ENCODE data around the gene URM1. TPM values are rescaled to one million over a fixed set of nuclear protein-coding genes. Genes with fewer than 3 reads are reported as not detected.

URM1 gene
- total RNA-seq, 1 experiment from 2014 or later: 46.6 TPM

DNA sequence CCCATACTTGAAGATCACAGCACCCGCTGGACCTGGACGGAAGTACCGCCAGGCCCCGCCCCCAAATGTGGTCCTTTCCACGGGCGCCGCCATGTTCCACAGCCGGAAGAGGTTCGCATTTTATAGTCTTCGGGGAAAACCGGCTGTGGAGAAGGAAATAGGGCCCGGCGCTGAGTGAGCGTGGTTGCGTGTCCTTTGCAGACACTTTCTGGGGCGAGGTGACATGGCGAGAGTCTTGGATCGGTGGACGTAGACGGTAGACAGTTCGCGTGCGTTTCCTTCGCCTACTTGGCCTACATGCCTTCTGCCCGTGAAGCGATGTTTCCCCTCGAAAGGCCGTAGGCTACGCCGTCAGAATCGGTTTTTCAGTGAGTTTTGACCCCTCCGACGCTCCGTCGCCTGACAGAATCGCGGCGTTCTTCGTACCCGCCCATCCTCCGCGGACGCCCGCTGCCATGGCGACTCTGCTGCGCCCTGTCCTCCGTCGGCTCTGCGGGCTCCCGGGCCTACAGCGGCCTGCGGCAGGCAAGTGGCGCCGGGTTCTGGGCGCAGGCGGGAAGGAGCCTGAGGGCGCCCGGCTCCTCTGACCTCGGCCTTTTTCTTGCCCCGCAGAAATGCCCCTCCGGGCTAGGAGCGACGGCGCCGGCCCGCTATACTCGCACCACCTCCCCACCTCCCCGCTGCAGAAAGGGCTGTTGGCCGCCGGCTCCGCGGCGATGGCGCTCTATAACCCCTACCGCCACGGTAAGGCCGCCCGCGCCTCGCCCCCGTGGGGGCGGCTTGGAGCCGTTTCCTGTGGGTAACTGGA lies 48.6 kb upstream of the URM1 start, which contains the start of the genes COQ4 and TRUB2:
COQ4 (plus strand) TSS at position 436 of the 808 bp plus-strand sequence; CDS start at position 456, 20 bp downstream.
TRUB2 (minus strand) TSS at position 44 of the 808 bp plus-strand sequence; CDS start at position 5, 39 bp downstream.
- no peak for TF ChIP-seq CTCF (conservative IDR thresholded peaks at IDR 0.05)
- peak; percentile 93 for DNase-seq
- peak within 1 kb of the TSS; percentile 49 for H2AFZ ChIP-seq (ENCODE audit: low read length)
- H4K8ac ChIP-seq (replicated peaks; ENCODE audit: insufficient read length, low read depth, low read length): peak within 1 kb of the TSS; percentile 93
- H3K9ac ChIP-seq (ENCODE audit: extremely low read depth, insufficient read length, low read length): peak within 1 kb of the TSS; percentile 90
- Mint-ChIP-seq H3K27ac (peak within 1 kb of the TSS; percentile 97 to 100 (median 99)), H3K4me3 (peak within 1 kb of the TSS; percentile 98 to 99), H3K4me1 (peaks cover 6 to 12% of the 10 kb centered on the region in 2 experiments), H3K9me3 (no peaks in the 10 kb centered on the region; a peak in 1 of 5 replicates), H3K36me3 (ENCODE audit: insufficient read depth in 1 of 3, low read depth in 3 of 3) (peaks cover 0 to 23% (median 14%) of the 10 kb centered on the region in 3 experiments; a peak in 6 of 7 replicates), H3K27me3 (ENCODE audit: low read depth) (no peaks in the 10 kb centered on the region)
- no peak within 1 kb of the TSS for H2BK12ac ChIP-seq (ENCODE audit: insufficient read length, low read depth, low read length)
- H3K14ac ChIP-seq (ENCODE audit: insufficient read depth, low read length): no peak within 1 kb of the TSS
- no peak within 1 kb of the TSS for H3T11ph ChIP-seq (ENCODE audit: low read length)
- H2BK5ac ChIP-seq (ENCODE audit: insufficient read length, low read length): no peak within 1 kb of the TSS
- no peak within 1 kb of the TSS for H4K91ac ChIP-seq (ENCODE audit: insufficient read length, low read depth, low read length)
- peaks cover 3% of the 10 kb centered on the region for H3K79me1 ChIP-seq (ENCODE audit: insufficient read depth, low read depth, low read length, poor library complexity, severe bottlenecking)
- no peak within 1 kb of the TSS for H2BK120ac ChIP-seq (ENCODE audit: low read depth, low read length, poor library complexity, severe bottlenecking)
- peaks cover 7% of the 10 kb centered on the region for H3K23me2 ChIP-seq (ENCODE audit: insufficient read length, low read depth, low read length, poor library complexity, severe bottlenecking)
- no peak within 1 kb of the TSS for H4K5ac ChIP-seq (ENCODE audit: insufficient read length, low read depth, low read length)
- WGBS (ENCODE audit: extremely low coverage, insufficient read length, low lambda C conversion rate): no CpG with 5 or more reads among the region's 83 CpGs
- H3K18ac ChIP-seq (ENCODE audit: insufficient read length, low read depth, low read length): peak within 1 kb of the TSS; percentile 83
- H3K4me1 ChIP-seq (ENCODE audit: insufficient read depth, low read length): no peaks in the 10 kb centered on the region
- H3K9me3 ChIP-seq (ENCODE audit: control insufficient read depth, low read depth, low read length): no peaks in the 10 kb centered on the region
- H3K4ac ChIP-seq (ENCODE audit: low read depth, low read length): no peak within 1 kb of the TSS
- no peaks in the 10 kb centered on the region for H4K20me1 ChIP-seq (ENCODE audit: control insufficient read depth, insufficient read depth, insufficient read length)
- peak within 1 kb of the TSS; percentile 3 for H3K27ac ChIP-seq (ENCODE audit: insufficient read length, low read depth, low read length)
- H2AK5ac ChIP-seq (ENCODE audit: insufficient read length, low read length): no peak within 1 kb of the TSS
- H2BK15ac ChIP-seq (ENCODE audit: low read depth, low read length): no peak within 1 kb of the TSS
- H3K56ac ChIP-seq (ENCODE audit: insufficient read length, low read depth, low read length): no peak within 1 kb of the TSS
- H3K79me2 ChIP-seq (ENCODE audit: insufficient read depth, low read length): peaks cover 2% of the 10 kb centered on the region; the same call in 1 of the 2 replicates
- H3K27me3 ChIP-seq (ENCODE audit: insufficient read depth, low read length): no peaks in the 10 kb centered on the region
- peak within 1 kb of the TSS; percentile 47 for H3K4me2 ChIP-seq (ENCODE audit: insufficient read depth, insufficient read length, low read length)
- no peak within 1 kb of the TSS for H3K23ac ChIP-seq (ENCODE audit: insufficient read length, low read depth, low read length)
- H2BK20ac ChIP-seq (ENCODE audit: low read depth, low read length, poor library complexity, severe bottlenecking): no peak within 1 kb of the TSS

Data from H9 (cell line).